HepG2 (cell line): ENCODE data around the gene CDC42EP5. TPM values are rescaled to one million over a fixed set of nuclear protein-coding genes. Genes with fewer than 3 reads are reported as not detected.
A peak's percentile ranks its signal among the peaks of the same experiment; 100 is the strongest.

Experiments
- BRCA1 ChIP-seq: sonication (generic); formaldehyde crosslinking; IDR thresholded peaks from 2 replicates; pipeline ENCODE4 v1.4.0; 2020; ENCODE audit warnings: missing genetic modification reagents
- CHD4 ChIP-seq: fragments of 200-600 bp; sonication (generic); IDR thresholded peaks from 2 replicates; pipeline ENCODE4 v1.7.0; 2017; ENCODE audit warnings: mild to moderate bottlenecking, low read length, borderline replicate concordance
- EEA1 ChIP-seq: sonication (generic); formaldehyde crosslinking; IDR thresholded peaks from 2 replicates; pipeline ENCODE4 v1.5.1; 2020; ENCODE audit warnings: mild to moderate bottlenecking, missing genetic modification reagents, borderline replicate concordance
- ETV6 ChIP-seq: sonication (generic); formaldehyde crosslinking; conservative IDR thresholded peaks from 2 replicates; pipeline ENCODE4 v1.4.0; 2020; ENCODE audit warnings: missing genetic modification reagents
- FOXP4 ChIP-seq: sonication (generic); formaldehyde crosslinking; IDR thresholded peaks from 2 replicates; pipeline ENCODE4 v1.4.0; 2020; ENCODE audit warnings: missing genetic modification reagents
- MBNL3 ChIP-seq: fragments of 250-450 bp; sonication (Bioruptor Pico); conservative IDR thresholded peaks from 2 replicates; pipeline ENCODE4 v1.8.0; 2022; ENCODE audit warnings: mild to moderate bottlenecking, inconsistent platforms
- MXI1 ChIP-seq: IDR thresholded peaks from 3 replicates; pipeline ENCODE4 v1.6.1; 2012; ENCODE audit warnings: low read depth, low read length, inconsistent platforms, borderline replicate concordance
- MYNN ChIP-seq: sonication (generic); formaldehyde crosslinking; IDR thresholded peaks from 2 replicates; pipeline ENCODE4 v1.4.0; 2020; ENCODE audit warnings: mild to moderate bottlenecking, low read depth, missing genetic modification reagents
- NFE2L1 ChIP-seq: sonication (generic); formaldehyde crosslinking; IDR thresholded peaks from 2 replicates; pipeline ENCODE4 v1.4.0; 2020; ENCODE audit warnings: missing genetic modification reagents, mild to moderate bottlenecking, borderline replicate concordance
- POGZ ChIP-seq: sonication (generic); formaldehyde crosslinking; IDR thresholded peaks from 2 replicates; pipeline ENCODE4 v1.4.0; 2020; ENCODE audit warnings: mild to moderate bottlenecking, missing genetic modification reagents
- REL ChIP-seq: sonication (generic); formaldehyde crosslinking; conservative IDR thresholded peaks from 2 replicates; pipeline ENCODE4 v1.8.0; 2022; ENCODE audit warnings: mild to moderate bottlenecking, missing genetic modification reagents, moderate library complexity
- SIX4 ChIP-seq: sonication (generic); formaldehyde crosslinking; IDR thresholded peaks from 2 replicates; pipeline ENCODE4 v1.4.0; 2020; ENCODE audit warnings: missing genetic modification reagents
- THAP8 ChIP-seq: sonication (generic); formaldehyde crosslinking; IDR thresholded peaks from 2 replicates; pipeline ENCODE4 v1.5.1; 2020; ENCODE audit warnings: missing genetic modification reagents, mild to moderate bottlenecking, borderline replicate concordance
- ZC3H4 ChIP-seq: sonication (generic); formaldehyde crosslinking; IDR thresholded peaks from 2 replicates; pipeline ENCODE4 v1.4.0; 2020; ENCODE audit warnings: missing genetic modification reagents, borderline replicate concordance
- ZNF121 ChIP-seq: sonication (generic); formaldehyde crosslinking; IDR thresholded peaks from 2 replicates; pipeline ENCODE4 v1.5.0; 2020; ENCODE audit warnings: mild to moderate bottlenecking, missing genetic modification reagents
- ZNF207 ChIP-seq: fragments of 450-650 bp; IDR thresholded peaks from 2 replicates; pipeline ENCODE4 v1.6.1; 2016; ENCODE audit warnings: antibody characterized with exemption, borderline replicate concordance
- ZNF337 ChIP-seq: sonication (generic); formaldehyde crosslinking; IDR thresholded peaks from 2 replicates; pipeline ENCODE4 v1.5.1; 2020; ENCODE audit warnings: missing genetic modification reagents, low read depth, mild to moderate bottlenecking, borderline replicate concordance
- ZNF441 ChIP-seq: sonication (generic); formaldehyde crosslinking; IDR thresholded peaks from 2 replicates; pipeline ENCODE4 v1.7.0; 2021; ENCODE audit warnings: missing genetic modification reagents, borderline replicate concordance
- ZNF772 ChIP-seq: sonication (generic); formaldehyde crosslinking; IDR thresholded peaks from 2 replicates; pipeline ENCODE4 v1.5.0; 2020; ENCODE audit warnings: mild to moderate bottlenecking, missing genetic modification reagents
- polyA plus RNA-seq, 8 experiments: library from polyadenylated mRNA; depleted of rRNA in 3 of 8; stranded (reverse) in 7 of 8; unstranded in 1 of 8; fragments of >200 nt; fragmentation: Illumina TruSeq in 4 of 8; extraction: Trizol in 4 of 8; gene quantifications; 2 replicates each; pipeline versions ENCODE4 v1.2.1 to v1.2.3, GENCODE V29; 2011 to 2016; ENCODE audit warnings: low read depth in 4 of 8, missing spikeins in 1 of 8, mixed read lengths in 1 of 8; ENCODE audit not compliant: insufficient read depth in 1 of 8
- total RNA-seq, 5 experiments: library from RNA; depleted of rRNA; stranded (reverse); fragments of >200 nt; fragmentation: Illumina TruSeq; extraction: Trizol; gene quantifications; 2 replicates each; pipeline ENCODE4 v1.2.3, GENCODE V29; 2016; ENCODE audit warnings: low read depth in 1 of 5
- TF ChIP-seq, protein P1 (sequence below): sonication (generic); formaldehyde crosslinking; conservative IDR thresholded peaks from 2 replicates; pipeline ENCODE4 v1.4.0; 2020; ENCODE audit warnings: missing genetic modification reagents
- TF ChIP-seq, protein P2 (sequence below): sonication (generic); formaldehyde crosslinking; IDR thresholded peaks from 2 replicates; pipeline ENCODE4 v1.5.0; 2020; ENCODE audit warnings: mild to moderate bottlenecking, missing genetic modification reagents, moderate library complexity

Gene CDC42EP5
- total and polyA plus RNA-seq, 2 of the 13 experiments (the other 11 are each of a cell fraction or from before 2014, with no cell fraction given), result 0.41 to 1.6 TPM

- no peak for TF ChIP-seq ZNF337 (CRISPR knock-in tag)
- no peak for TF ChIP-seq THAP8 (CRISPR knock-in tag)
- no peak for TF ChIP-seq BRCA1 (CRISPR knock-in tag)
- peak; percentile 51 for TF ChIP-seq POGZ (CRISPR knock-in tag)
- no peak for TF ChIP-seq EEA1
- no peak for TF ChIP-seq ETV6 (CRISPR knock-in tag)
- no peak for TF ChIP-seq ZNF121
- TF ChIP-seq NFE2L1 (CRISPR knock-in tag), result no peak
- TF ChIP-seq, protein P1, sequence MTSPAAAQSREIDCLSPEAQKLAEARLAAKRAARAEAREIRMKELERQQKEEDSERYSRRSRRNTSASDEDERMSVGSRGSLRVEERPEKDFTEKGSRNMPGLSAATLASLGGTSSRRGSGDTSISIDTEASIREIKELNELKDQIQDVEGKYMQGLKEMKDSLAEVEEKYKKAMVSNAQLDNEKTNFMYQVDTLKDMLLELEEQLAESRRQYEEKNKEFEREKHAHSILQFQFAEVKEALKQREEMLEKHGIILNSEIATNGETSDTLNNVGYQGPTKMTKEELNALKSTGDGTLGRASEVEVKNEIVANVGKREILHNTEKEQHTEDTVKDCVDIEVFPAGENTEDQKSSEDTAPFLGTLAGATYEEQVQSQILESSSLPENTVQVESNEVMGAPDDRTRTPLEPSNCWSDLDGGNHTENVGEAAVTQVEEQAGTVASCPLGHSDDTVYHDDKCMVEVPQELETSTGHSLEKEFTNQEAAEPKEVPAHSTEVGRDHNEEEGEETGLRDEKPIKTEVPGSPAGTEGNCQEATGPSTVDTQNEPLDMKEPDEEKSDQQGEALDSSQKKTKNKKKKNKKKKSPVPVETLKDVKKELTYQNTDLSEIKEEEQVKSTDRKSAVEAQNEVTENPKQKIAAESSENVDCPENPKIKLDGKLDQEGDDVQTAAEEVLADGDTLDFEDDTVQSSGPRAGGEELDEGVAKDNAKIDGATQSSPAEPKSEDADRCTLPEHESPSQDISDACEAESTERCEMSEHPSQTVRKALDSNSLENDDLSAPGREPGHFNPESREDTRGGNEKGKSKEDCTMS (CRISPR knock-in tag), result no peak
- no peak for TF ChIP-seq CHD4
- TF ChIP-seq MYNN (CRISPR knock-in tag), result no peak
- no peak for TF ChIP-seq ZNF441 (CRISPR knock-in tag)
- no peak for TF ChIP-seq MXI1
- TF ChIP-seq ZNF207, result no peak
- TF ChIP-seq MBNL3 (CRISPR knock-in tag), result no peak
- TF ChIP-seq, protein P2, sequence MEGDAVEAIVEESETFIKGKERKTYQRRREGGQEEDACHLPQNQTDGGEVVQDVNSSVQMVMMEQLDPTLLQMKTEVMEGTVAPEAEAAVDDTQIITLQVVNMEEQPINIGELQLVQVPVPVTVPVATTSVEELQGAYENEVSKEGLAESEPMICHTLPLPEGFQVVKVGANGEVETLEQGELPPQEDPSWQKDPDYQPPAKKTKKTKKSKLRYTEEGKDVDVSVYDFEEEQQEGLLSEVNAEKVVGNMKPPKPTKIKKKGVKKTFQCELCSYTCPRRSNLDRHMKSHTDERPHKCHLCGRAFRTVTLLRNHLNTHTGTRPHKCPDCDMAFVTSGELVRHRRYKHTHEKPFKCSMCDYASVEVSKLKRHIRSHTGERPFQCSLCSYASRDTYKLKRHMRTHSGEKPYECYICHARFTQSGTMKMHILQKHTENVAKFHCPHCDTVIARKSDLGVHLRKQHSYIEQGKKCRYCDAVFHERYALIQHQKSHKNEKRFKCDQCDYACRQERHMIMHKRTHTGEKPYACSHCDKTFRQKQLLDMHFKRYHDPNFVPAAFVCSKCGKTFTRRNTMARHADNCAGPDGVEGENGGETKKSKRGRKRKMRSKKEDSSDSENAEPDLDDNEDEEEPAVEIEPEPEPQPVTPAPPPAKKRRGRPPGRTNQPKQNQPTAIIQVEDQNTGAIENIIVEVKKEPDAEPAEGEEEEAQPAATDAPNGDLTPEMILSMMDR (CRISPR knock-in tag), result no peak
- TF ChIP-seq ZC3H4 (CRISPR knock-in tag), result peak; percentile 69; the same call in 1 of the 2 replicates
- peak; percentile 80 for TF ChIP-seq FOXP4
- TF ChIP-seq ZNF772 (CRISPR knock-in tag), result no peak
- TF ChIP-seq SIX4 (CRISPR knock-in tag), result peak; percentile 25; the same call in 1 of the 2 replicates
- TF ChIP-seq REL (CRISPR knock-in tag), result no peak
These were observed 52.5 kb downstream of the CDC42EP5 start (continued) for GRCh38 chr19:54420383-54421168.
